Esophagus squamous epithelium (tissue), 4 donors: ENCODE data around the gene WDR33.

Source experiments
- CTCF ChIP-seq, 6 experiments: fragments of 450-650 bp in 4 of 6; fragments of 200-600 bp in 2 of 6; sonication (generic) in 2 of 6; IDR thresholded peaks; one replicate each; pipeline ENCODE4 v1.5.1; 2016 to 2019; ENCODE audit warnings: antibody characterized with exemption in 6 of 6, mild to moderate bottlenecking in 4 of 6, moderate library complexity in 4 of 6
- POLR2A ChIP-seq, 4 donors: fragments of 450-650 bp; IDR thresholded peaks; one replicate each; pipeline ENCODE4 v1.6.1; 2017; ENCODE audit warnings: antibody characterized with exemption in 4 of 4, mild to moderate bottlenecking in 4 of 4, moderate library complexity in 3 of 4

- TF ChIP-seq CTCF (IDR thresholded peaks at IDR 0.05) = no peak
- TF ChIP-seq POLR2A (IDR thresholded peaks at IDR 0.05) = no peak
These were observed 116.0 kb downstream of the WDR33 start for GRCh38 chr2:127694986-127695385.
